ENCODE data around the gene POLR2C.
A peak's percentile ranks its signal among the peaks of the same experiment; 100 is the strongest.

The POLR2C gene

DNA sequence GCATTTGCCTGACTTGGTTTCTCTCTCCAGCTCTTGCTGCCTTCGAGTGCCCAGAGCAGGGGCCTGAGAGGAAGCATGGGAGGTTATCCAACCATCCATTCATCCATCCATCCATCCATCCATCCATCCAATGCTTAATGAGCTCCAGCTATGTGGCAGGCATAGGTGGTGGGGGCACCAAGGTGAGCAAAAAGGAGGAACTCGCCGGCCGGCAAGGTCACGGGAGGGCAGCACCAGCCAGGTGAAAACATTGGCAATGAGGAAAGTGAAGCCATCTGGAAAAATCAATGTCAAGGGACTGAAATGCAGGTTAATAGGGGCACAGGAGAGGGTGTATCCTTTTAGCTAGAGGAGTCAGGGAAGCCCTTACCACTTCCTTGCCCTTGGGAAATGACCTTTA is 42.0 kb downstream of the POLR2C start:
- FAIRE-seq: no peak

DNA sequence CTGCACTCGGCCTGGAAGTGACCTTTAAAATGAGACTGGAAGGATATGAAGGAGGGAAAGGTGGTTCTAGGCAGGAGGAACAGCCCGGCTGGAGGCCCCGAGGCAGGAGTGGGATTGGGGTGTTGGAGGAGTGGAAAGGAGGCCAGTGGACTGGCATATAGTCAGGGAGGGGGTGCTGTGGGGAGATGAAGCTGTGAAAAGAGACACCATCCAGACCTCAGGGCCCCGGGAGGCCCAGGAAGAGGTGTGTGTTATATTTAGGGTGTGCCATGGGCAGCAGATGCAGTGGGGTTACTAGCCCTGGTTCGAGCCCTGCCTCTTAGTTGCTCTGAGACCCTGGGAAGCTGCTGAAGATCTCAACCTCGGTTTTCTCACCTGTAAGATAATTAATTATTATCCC is 42.7 kb downstream of the POLR2C start:
- FAIRE-seq: no peak

DNA sequence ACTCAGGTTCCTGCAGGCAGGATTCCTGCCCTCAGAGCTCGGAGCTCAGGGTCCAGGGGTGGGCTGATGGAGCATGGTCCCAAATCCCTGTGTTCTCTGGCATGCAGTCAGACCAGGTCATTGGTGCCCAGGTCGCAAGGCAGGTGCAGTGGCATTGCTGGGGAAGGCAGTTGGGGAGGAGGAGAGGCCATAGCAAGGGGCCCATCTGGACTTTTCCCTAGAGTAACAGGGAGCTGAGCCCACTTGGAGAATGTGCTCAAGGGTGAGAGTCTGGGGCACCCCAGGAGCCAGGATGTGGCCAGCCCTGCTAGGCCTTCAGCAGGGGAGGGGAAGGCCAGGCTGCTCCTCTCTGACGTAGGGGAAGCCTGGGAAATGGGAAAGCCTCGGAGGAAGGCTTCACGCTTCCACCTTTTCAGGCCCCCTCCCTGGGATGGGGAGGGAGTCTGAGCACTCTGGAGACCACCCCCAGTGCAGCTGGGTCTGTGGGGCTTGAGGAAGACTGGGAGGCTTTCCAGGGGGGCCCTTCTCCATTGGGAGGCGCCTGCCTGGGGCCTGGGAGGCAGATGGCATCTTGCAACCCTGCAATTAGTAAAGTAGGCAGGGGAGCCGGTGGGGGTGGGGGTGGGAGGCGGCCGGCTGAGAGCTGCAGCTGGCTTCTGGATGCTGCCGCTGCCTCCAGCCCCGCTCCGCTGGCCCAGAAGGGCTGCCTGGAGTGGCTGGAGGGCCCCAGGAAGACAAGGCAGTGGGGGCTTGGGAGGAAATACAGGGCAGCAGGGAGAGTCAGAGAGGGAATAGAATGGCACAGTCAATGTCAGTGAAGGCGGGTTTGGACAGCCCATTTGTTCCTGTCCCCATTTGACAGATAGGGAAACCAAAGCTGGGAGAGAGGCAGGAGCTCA is 44.9 kb downstream of the POLR2C start:
- no peak for FAIRE-seq

DNA sequence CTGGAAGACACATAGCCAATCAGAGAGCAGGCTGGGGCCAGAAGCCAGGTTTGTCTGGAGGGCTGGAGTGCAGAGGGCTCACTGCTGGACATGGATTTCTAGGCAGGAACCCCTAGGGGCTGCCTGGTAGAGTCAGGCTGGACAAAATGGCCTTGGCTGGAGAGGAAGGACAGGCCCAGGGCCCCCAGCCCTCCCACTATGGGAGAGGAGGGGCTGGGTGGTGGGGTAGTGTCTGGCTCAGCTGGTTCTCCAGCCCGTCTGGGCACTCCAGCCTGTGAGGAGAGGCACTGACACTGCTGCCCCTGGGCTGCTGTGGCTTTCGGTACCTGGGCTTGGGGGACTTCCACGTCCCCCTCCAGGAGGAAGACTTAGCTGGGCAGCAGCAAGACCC is 45.6 kb downstream of the POLR2C start:
- FAIRE-seq: no peak

DNA sequence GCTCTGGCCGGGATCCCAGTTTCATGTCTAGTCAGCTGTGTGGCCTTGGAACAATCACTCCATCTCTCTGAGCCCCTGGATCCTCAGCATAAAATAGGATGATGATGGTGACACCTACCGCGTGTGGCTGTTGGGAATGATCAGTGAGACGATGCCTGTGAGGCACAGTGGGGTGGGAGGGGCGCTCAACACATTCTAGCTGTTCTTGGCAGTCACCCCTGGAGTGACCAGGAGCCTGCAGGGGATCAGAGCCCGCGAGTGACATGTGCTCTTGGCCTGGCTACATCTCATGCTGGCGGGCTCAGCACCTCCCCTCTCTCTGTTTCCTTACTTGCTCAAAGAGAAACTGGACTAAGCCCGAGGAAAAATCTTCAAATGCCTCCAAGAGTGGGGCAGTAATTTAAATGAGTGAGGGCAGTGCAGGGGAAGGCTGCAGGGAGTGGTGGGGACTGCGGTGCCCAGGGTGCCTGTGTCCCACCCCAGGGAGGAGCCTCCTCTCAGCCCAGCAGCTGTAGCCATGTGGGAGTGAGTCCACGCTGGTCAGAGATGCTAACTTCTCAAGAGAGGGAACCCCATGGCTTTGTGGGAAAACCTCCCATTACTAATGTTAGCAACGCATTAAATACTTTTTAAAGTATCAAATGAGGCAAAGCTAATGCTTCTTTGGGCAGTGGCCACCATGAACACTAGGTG is 46.9 kb downstream of the POLR2C start:
- FAIRE-seq: no peak

DNA sequence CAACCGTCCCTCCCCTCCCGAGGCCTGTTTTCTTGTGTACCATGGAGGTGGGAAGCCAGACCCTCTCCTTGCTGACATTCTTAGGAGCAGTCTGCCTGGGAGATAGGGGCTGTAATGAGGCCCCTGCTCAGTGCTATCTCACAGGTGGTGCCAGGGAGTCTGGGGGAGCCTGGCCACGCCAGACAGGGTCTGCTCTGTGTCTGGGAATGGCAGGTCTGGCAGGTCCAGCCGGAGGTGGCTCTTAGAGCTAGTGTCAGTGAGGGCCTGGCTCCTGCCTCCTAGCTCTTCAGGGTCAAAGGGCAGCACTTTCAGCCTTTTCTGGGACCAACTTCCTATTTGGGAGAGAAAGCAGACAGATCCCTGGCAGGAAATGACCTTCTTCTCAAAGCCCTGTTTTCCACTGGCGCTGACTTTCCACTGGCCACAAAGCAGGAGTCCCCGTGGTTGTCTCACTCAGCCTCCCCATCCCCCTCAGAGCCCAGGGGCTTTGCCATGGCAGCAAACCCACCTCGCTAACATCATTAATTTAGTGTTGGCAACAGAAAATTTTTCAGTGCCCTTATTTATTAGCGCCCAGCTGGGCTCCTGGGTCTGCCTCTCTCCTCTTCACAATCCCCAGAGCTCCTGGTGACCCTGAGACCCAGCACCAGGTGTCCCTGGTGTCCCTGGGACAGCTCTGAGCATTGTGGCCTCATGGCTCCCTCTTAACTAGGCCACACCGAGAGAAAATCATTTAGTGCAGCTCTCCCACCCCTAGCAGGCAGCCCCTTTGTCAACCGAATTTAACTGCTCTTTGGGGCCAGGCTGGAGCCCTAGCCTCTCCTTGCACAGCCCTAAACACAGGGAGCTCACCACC is 47.8 kb downstream of the POLR2C start:
- FAIRE-seq: no peak

DNA sequence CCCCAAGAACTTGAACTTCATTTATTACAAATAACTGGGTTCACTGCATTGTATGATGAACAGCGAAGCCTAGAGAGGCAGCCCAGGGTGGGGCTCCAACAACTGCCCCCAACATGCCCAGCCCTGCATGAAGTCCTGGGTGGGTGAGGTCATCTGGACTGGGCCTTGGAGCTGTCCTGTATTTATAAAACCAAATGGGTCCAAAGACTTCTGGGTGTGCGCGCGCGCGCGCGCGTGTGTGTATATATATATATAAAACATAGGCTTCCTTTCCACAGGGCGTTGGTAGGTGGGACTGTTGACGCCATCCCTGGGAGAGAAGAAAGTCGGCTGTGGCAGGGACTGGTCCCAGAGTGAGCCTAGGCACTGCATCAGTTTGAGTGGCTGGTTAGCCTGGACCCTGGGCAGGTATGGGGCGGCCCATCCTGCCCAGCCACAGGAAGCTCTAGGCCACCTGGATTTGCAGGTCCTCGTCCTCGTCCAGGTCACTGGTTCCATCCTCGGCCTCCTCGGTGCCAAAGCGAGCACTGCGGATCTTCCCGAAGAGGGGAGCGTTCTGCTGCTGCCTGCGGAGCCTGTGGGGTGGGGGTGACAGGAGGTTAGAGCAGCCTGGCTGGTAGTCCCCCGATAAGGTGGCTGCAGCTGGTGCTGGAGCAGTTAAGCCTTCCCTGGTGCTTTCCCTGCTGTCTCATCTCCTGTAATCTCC is 50.0 kb downstream of the POLR2C start:
- FAIRE-seq: no peak

DNA sequence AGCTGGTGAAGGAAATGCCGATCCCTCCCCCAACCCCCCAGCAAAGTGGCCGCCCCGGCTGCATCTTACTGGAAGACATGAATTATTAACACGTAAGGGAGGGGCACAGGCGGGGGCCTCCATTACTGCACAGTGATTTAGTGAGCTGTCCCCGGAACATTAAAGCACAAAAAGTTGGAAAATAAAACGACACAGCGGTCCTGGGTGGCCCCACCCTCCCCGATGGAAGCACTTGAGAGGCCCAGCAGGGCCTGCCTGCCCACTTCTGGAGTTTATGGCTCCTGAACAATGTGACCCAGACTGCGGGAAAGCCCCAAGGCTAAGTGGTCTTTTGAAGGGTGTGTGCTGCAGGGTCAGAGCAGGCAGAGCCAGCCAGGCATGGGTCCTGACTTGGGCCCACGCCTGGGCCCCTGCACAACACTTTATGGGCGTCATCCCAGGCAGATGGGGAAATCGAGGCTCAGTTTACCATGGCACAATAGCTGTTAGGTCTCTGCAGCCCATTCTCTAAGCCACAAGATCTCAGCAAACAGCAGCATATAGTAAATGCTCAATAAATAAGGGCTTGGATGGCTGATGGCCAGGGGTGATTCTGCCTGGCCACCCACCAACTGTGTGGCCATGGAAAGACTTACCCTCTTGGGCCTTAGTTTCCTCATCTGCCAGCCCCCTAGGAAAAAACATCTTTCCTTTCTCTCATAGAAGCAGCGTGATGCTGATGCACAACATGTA is 51.1 kb downstream of the POLR2C start:
- FAIRE-seq: no peak

DNA sequence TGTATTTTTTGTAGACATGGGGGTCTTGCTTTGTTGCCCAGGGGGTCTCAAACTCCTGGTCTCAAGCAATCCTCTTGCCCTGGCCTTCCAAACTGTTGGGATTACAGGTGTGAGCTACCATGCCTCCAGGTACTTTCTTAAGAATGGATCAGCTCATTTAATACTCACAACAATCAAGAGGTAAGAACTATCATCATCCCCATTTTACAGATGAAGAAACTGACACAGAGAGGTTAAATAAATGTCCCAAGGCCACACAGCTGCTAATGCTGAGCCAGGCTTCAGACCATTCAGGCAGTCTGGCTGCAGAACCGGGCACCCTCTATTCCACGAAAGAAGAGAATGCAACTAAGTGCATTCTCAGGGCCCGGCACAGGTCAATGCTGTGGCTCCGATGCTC is 51.9 kb downstream of the POLR2C start:
- FAIRE-seq: no peak

DNA sequence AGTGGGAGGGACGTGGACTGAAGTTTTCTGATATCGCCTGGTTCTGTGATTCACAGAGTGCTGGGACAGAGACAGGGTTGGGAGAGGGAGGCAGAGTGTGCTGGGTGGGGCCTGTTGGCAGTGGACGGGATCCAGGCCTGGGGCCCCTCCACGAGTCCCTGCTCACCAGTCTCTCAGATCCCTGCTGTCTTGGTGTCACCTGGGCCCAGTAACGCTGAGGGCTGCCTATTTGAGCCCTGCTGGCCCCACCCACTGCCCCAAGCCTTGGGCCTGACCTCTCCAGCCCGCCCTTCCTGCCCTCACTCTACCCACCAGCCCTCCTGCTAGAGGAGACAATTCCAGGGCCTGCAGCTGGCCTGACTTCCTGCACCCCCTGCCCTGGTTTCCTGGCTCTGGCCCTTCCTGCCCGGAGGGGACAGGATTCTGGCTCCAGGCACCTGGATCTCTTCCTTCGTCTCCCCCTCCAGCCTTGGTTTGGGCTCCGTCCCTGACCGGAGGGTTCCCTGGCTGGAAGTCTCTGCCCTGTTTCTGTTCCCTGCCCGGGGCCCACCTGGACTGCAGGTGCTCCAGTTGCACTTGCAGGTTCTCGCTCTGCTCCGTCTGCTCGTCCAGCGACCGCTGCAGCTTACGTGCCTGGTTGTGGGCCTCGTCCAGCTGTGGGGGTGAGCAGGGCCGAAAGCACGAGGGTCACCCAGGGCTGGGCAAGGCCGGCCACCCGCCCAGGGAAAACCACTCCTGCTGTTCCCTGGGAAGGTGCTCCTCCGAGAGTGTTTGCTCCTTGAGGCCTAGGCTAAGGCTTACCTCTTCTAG is 52.5 kb downstream of the POLR2C start:
- FAIRE-seq: no peak

DNA sequence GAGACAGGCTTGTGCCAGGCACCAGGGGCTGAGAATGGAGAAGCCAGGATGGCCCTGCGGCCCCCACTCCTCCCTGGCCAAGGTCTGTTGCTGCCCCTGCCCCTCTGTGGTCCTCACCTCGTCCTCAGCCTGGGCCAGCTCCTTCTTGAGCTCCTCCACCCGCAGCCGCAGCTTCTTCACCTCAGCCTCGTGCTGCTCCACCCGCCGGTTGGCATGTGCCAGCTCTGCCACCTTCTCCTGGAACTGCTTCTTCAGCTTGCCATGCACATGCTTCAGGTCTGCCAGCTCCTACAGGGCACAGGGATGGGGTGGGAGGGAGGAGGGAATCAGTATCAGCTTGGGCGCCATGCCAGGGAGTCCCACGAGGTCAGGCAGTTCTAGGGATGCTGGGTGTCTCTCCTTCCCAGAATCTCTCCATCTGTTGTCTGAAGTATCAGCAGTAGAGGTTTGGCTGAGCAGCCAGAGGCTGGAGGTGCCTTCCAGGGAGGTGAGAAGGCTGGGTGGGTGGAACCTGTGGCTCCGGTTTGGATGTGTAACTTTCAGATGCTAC is 53.8 kb downstream of the POLR2C start:
- no peak for FAIRE-seq

DNA sequence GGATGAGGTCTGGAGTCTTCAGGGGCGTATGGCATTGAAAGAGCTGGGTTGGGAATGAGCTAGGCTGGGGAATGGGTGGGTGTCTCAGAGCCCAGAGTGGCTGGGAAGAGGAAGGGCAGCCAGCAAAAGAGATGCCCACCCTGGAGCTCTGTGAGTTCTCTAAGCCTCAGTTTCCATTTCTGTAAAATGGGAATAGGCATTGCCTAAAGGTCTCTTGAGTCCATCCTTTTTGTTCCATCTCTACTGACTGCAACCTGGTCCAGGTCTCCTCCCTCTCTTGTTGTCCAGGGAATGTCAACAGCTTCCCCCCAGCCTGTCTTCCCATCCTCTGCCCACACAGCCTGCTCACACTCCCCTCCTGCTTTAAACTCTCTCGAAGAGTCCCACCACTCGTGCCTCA is 54.3 kb downstream of the POLR2C start:
- no peak for FAIRE-seq

DNA sequence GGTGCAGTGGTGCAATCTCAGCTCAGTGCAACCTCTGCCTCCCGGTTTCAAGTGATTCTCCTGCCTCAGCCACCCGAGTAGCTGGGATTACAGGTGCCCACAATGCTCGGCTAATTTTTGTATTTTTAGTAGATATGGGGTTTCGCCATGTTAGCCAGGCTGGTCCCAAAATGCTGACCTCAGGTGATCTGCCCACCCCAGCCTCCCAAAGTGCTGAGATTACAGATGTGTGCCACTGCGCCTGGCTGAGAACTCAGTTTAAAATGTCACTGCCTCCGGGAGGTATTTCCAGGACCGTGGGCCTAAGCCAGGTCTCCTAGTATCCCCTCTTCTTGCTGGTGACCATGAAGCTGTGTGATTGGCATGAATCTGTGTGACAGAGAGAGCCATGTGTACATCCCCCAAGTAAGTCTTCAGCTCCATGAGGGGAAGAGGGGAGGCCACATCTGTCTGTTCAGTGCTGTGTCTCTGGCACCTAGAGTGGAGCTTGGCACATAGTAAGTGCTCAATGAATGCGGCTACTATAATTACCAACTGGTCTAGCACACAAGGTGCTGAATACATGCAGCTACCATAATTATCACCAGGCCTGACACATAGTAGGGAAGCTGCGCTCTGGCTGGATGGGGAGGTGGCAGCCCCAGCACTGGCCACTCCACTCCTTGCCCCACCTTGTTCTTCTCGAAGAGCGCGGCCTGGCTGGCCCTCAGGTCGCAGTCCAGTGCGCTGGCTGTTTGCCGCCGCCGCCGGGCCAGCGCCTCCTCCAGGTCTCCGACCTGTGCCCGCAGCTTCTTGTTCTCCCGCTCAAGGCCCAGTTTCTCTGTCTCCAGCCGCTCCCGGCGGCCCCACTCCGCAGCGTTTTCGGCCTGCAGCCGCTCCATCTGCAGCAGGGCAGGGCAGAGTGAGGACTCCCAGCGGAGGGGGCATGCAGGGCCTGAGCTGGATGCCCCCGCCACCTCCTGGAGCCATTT is 55.2 kb downstream of the POLR2C start:
- FAIRE-seq: no peak

DNA sequence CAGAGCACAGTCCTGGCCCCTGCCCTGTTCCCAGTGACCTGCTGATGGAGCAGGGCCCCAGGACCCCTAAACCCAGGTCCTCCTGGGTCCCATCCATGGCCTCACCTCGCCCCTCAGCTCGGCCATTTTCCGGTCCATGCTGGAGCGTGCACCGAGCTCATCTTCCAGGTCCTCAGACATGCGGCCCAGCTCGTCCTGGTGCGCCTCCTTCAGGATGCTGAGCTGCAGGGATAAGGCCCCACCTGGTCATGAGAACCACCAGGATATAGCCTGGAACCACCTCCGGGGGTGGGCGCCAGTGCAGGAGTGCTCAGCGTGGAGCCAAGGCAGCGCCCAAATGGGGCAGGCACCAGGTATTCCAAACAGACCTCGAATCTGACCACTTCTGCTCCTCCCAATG is 56.0 kb downstream of the POLR2C start:
- FAIRE-seq: no peak

DNA sequence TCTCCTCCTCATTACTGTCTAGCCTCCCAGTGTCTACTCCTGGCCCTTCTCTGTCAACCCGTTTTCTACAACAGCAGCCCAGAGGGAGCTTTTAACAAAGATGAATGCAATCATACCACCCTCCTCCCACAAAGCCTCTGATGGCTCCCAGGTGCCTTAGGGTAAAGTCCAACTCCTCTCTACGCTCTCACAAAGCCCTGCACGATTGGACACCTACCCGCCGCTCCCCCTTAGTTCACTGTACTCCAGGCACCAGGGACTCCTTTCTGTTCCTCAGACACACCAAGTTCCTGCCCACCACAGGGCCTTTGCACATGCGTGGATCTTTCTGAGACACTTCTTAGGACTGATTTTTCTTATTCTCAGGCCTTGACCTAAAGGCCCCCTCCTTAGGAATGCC is 56.4 kb downstream of the POLR2C start:
- FAIRE-seq: no peak

DNA sequence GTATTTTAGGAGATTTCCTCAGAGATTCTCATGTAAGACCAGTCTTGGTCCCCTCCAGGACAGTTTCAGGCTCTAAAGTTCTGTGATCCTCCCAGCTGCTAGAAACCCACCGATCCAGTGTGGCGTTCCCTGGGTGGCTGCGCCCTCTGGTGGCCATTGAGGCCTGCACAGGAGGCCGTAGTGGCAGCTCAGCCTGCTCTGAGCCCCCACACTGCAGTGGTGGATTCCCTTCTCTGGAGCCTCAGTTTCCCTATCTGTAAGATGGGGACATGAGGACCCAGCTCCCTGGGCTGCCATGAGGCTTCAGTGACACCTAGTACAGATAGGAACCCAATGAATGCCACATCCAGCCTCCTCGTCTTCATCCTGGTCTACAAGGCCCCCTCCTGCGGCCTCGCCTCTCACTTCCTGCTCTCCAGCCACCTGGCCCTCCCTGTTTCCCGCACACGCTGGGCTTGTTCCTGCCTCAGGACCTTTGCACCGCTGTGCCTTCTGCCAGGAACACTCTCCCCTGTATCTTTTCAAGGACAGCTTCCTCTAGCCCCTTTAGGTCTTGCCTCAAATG is 57.4 kb downstream of the POLR2C start:
- FAIRE-seq: peak; percentile 55
